Endodermal cell (in vitro differentiated cells): ENCODE results near the gene BZW2. TPM values are rescaled to one million over a fixed set of nuclear protein-coding genes. Genes with fewer than 3 reads are reported as not detected.

Experiments used
- DNase-seq: peaks from one replicate; pipeline ENCODE4 v3.0.0-alpha.2; 2017
- H3K27ac ChIP-seq: 2 replicates; pipeline ENCODE4 v1.5.1; 2013; ENCODE audit warnings: mild to moderate bottlenecking, low read depth, low read length, moderate library complexity
- H3K27me3 ChIP-seq: 2 replicates; pipeline ENCODE4 v1.6.1; 2013; ENCODE audit warnings: mild to moderate bottlenecking, low read length, moderate library complexity; ENCODE audit not compliant: insufficient read depth, control insufficient read depth, poor library complexity, severe bottlenecking
- H3K36me3 ChIP-seq: 2 replicates; pipeline ENCODE4 v1.7.0; 2013; ENCODE audit warnings: mild to moderate bottlenecking, low read length, moderate library complexity; ENCODE audit not compliant: control insufficient read depth, insufficient read depth
- H3K4me1 ChIP-seq: one replicate; pipeline ENCODE4 v1.7.0; 2013; ENCODE audit warnings: low read length; ENCODE audit not compliant: control insufficient read depth, insufficient read depth
- H3K4me3 ChIP-seq: 2 replicates; pipeline ENCODE4 v1.5.1; 2013; ENCODE audit warnings: mild to moderate bottlenecking, low read length, moderate library complexity
- H3K9ac ChIP-seq: 2 replicates; pipeline ENCODE4 v1.6.1; 2013; ENCODE audit warnings: mild to moderate bottlenecking, low read length, moderate library complexity; ENCODE audit not compliant: poor library complexity, severe bottlenecking; ENCODE audit errors: extremely low read depth
- H3K9me3 ChIP-seq: 2 replicates; pipeline ENCODE4 v1.6.1; 2013; ENCODE audit warnings: mild to moderate bottlenecking, low read length, moderate library complexity; ENCODE audit not compliant: control insufficient read depth
- H3K27ac Mint-ChIP-seq: 2 replicates; pipeline ENCODE4 v1.8.0; 2020; ENCODE audit warnings: mixed read lengths
- H3K27me3 Mint-ChIP-seq: 2 replicates; pipeline ENCODE4 v1.8.0; 2021; ENCODE audit warnings: mild to moderate bottlenecking, mixed read lengths; ENCODE audit not compliant: insufficient read depth
- H3K36me3 Mint-ChIP-seq: 2 replicates; pipeline ENCODE4 v1.8.0; 2020; ENCODE audit warnings: low read depth, mixed read lengths
- H3K4me1 Mint-ChIP-seq: 2 replicates; pipeline ENCODE4 v1.8.0; 2020; ENCODE audit warnings: mixed read lengths
- H3K4me3 Mint-ChIP-seq: 2 replicates; pipeline ENCODE4 v1.8.0; 2020; ENCODE audit warnings: mild to moderate bottlenecking, moderate library complexity, mixed read lengths
- H3K9me3 Mint-ChIP-seq: 2 replicates; pipeline ENCODE4 v1.8.0; 2020; ENCODE audit warnings: mild to moderate bottlenecking, mixed read lengths
- WGBS, 2 experiments: methylation state at CpG; one replicate each; pipeline versions ENCODE4 v1.1.5 to v1.1.7; 2013; ENCODE audit warnings: missing lambda C conversion rate in 2 of 2, mixed read lengths in 1 of 2; ENCODE audit not compliant: insufficient coverage in 1 of 2, insufficient read length in 1 of 2; 5-methylcytosine and 5-hydroxymethylcytosine counted together
- total RNA-seq, 2 donors: library from RNA; stranded (reverse); fragmentation: NEBNext Ultra II Directional in 1 of 2; extraction: Animal tissue kit (Norgen Biotek cat#: 25700) in 1 of 2; gene quantifications; 2 replicates in 1 of 2; 3 replicates in 1 of 2; pipeline ENCODE4 v1.2.1, GENCODE V29; 2021
- TF ChIP-seq, protein P1 (sequence below): fragments of 200-600 bp; sonication (generic); conservative IDR thresholded peaks from 2 replicates; pipeline ENCODE4 v1.5.0; 2021; ENCODE audit warnings: antibody characterized with exemption, mild to moderate bottlenecking

BZW2 gene
- total RNA-seq, 2 donors from 2014 or later, result 75.1 to 87.7 TPM

- H3K4me3 ChIP-seq, result no peak overlapping the region
- H3K27me3 ChIP-seq, result no peaks in the 10 kb centered on the region
- no peaks in the 10 kb centered on the region for H3K9me3 ChIP-seq
- H3K4me3 Mint-ChIP-seq, result no peak overlapping the region
- TF ChIP-seq, protein P1, sequence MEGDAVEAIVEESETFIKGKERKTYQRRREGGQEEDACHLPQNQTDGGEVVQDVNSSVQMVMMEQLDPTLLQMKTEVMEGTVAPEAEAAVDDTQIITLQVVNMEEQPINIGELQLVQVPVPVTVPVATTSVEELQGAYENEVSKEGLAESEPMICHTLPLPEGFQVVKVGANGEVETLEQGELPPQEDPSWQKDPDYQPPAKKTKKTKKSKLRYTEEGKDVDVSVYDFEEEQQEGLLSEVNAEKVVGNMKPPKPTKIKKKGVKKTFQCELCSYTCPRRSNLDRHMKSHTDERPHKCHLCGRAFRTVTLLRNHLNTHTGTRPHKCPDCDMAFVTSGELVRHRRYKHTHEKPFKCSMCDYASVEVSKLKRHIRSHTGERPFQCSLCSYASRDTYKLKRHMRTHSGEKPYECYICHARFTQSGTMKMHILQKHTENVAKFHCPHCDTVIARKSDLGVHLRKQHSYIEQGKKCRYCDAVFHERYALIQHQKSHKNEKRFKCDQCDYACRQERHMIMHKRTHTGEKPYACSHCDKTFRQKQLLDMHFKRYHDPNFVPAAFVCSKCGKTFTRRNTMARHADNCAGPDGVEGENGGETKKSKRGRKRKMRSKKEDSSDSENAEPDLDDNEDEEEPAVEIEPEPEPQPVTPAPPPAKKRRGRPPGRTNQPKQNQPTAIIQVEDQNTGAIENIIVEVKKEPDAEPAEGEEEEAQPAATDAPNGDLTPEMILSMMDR, result no peak
- peaks cover 10% of the 10 kb centered on the region for H3K4me1 ChIP-seq
- WGBS, 2 experiments, result 96 to 100% methylated on average over 7 of the region's 7 CpGs
- no peak overlapping the region for H3K27ac Mint-ChIP-seq
- peaks cover 53% of the 10 kb centered on the region for H3K36me3 ChIP-seq
- H3K9ac ChIP-seq, result no peak overlapping the region
- peaks cover 35% of the 10 kb centered on the region for H3K4me1 Mint-ChIP-seq
- no peak overlapping the region for H3K27ac ChIP-seq
- peaks cover 50% of the 10 kb centered on the region for H3K36me3 Mint-ChIP-seq
- DNase-seq, result no peak
- no peaks in the 10 kb centered on the region for H3K27me3 Mint-ChIP-seq
- no peaks in the 10 kb centered on the region for H3K9me3 Mint-ChIP-seq
Observed at GRCh38 chr7:16599860-16600259, 46.1 kb upstream of the BZW2 start.

- peaks cover 2% of the 10 kb centered on the region for H3K4me1 Mint-ChIP-seq
- Histone ChIP-seq H3K4me3 (no peak overlapping the region), H3K4me1 (no peaks in the 10 kb centered on the region), H3K36me3 (peaks cover 80% of the 10 kb centered on the region), H3K27ac (no peak overlapping the region), H3K9me3 (no peaks in the 10 kb centered on the region), H3K27me3 (no peaks in the 10 kb centered on the region), H3K9ac (no peak overlapping the region)
- no peaks in the 10 kb centered on the region for H3K27me3 Mint-ChIP-seq
- H3K36me3 Mint-ChIP-seq, result peaks cover 70% of the 10 kb centered on the region
- DNase-seq, result no peak
- TF ChIP-seq, protein P1, result no peak
- H3K4me3 Mint-ChIP-seq, result no peak overlapping the region
- H3K27ac Mint-ChIP-seq, result no peak overlapping the region
- no peaks in the 10 kb centered on the region for H3K9me3 Mint-ChIP-seq
Observed at GRCh38 chr7:16603633-16604032, 42.3 kb upstream of the BZW2 start.

DNA sequence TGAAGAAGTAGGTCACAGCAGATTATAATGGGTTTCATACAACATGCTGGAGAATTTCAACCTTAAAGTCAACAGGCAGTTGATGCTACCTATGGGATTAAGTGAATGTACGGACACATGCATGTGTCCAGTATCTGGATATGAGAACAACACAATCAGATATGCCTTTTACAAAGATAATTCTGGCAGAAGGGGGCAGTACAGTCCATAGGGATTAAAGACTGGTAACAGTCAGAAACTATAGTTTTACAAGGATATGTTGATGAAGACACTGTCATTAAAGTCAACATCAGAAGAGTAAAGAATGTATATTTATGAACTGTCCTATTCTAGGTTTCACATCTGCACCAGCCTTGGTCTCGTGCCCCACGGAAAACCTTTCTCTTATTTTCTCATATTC is 41.9 kb upstream of the BZW2 start:
- Histone ChIP-seq H3K9ac (no peak overlapping the region), H3K9me3 (no peaks in the 10 kb centered on the region), H3K27me3 (no peaks in the 10 kb centered on the region), H3K4me1 (no peaks in the 10 kb centered on the region), H3K36me3 (peaks cover 84% of the 10 kb centered on the region), H3K4me3 (no peak overlapping the region), H3K27ac (no peak overlapping the region)
- whole genome bisulfite sequencing, 2 experiments, result 90 to 100% methylated on average over 2 to 3 of the region's 3 CpGs
- H3K4me1 Mint-ChIP-seq, result peaks cover under 1% of the 10 kb centered on the region
- TF ChIP-seq, protein P1, result peak; percentile 28
- H3K27ac Mint-ChIP-seq, result no peak overlapping the region
- H3K27me3 Mint-ChIP-seq, result no peaks in the 10 kb centered on the region
- no peaks in the 10 kb centered on the region for H3K9me3 Mint-ChIP-seq
- H3K4me3 Mint-ChIP-seq, result no peak overlapping the region
- no peak for DNase-seq
- peaks cover 69% of the 10 kb centered on the region for H3K36me3 Mint-ChIP-seq
